GM20000 (cell line): ENCODE results near the gene LPP.
"Not testable (repeated sequence)": the region's sequence is repeated elsewhere in the genome, so short reads cannot be mapped to it uniquely, and the experiment has no call there.

Source experiments
- DNase-seq: peaks from one replicate; pipeline ENCODE4 v3.0.0; 2012; ENCODE audit warnings: low spot score
- TF ChIP-seq, protein P1 (sequence below): IDR thresholded peaks from 2 replicates; pipeline ENCODE4 v1.5.1; 2012; ENCODE audit warnings: mild to moderate bottlenecking, control low read depth; ENCODE audit errors: extremely low read depth, missing control alignments

Gene LPP

DNA sequence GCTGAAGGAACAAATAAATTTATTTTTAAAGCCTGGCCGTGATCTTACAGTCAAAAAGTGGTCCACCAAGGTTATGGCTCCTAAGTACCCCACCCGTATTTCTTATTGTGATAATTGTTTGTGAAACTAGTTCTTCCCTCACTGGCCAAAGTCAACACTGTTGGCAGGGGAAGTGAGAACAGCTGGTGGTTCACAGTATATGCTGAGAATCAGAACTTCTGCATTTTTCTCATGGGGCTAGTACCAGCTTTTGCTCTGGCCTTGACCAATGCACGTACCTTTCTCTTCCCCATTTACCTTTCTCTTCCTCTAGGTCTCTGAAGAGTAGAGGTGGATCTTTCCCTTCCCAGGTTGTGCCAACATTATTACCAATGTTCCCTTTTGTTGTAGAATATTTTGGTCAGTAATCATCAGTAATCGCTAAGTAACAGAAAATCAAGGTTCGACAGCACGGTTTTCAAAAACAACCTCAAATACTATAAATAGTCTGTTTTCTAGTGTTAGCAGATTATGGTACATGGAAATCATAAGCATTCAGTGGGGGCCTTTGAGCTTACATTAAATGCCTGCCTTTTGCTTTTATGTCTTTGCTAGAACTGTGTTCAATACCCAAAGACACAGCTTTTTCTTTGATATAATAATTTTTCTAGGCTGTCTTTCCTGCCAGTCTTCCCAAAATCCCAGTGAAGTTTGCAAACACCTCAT is 268.0 kb downstream of the LPP start:
- peak; percentile 25 for DNase-seq
- TF ChIP-seq, protein P1, sequence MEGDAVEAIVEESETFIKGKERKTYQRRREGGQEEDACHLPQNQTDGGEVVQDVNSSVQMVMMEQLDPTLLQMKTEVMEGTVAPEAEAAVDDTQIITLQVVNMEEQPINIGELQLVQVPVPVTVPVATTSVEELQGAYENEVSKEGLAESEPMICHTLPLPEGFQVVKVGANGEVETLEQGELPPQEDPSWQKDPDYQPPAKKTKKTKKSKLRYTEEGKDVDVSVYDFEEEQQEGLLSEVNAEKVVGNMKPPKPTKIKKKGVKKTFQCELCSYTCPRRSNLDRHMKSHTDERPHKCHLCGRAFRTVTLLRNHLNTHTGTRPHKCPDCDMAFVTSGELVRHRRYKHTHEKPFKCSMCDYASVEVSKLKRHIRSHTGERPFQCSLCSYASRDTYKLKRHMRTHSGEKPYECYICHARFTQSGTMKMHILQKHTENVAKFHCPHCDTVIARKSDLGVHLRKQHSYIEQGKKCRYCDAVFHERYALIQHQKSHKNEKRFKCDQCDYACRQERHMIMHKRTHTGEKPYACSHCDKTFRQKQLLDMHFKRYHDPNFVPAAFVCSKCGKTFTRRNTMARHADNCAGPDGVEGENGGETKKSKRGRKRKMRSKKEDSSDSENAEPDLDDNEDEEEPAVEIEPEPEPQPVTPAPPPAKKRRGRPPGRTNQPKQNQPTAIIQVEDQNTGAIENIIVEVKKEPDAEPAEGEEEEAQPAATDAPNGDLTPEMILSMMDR: no peak

DNA sequence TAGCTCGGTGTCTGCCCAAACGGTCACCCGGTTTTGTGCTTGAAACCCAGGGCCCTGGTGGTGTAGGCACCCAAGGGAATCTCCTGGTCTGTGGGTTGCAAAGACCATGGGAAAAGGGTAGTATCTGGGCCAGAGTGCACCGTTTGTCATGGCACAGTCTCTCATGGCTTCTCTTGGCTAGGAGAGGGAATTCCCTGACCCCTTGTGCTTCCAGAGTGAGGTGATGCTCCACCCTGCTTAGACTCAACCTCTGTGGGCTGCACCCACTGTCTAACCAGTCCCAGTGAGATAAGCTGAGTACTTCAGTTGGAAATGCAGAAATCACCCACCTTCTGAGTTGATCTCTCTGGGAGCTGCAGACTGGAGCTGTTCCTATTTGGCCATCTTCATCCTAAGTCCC is 274.0 kb downstream of the LPP start:
- not testable (repeated sequence) for DNase-seq

DNA sequence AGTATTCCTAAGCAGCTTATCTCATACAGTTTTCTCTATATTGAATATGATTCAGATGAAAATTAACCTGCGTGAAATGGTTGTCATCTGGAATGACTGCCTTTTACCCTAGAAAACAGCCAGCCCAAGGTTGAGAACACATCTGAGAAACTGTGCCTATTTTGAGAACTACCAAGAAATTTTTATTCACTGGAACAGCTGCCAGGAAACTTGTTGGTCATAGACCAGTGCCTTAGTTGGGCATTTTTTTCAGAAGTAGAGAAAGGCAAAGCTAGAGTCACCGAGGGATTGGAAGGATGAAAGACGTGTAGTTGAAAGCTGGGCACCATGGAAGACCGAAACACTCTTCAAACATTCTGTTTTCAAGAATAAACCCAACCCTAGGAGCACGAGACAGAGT is 277.1 kb downstream of the LPP start:
- TF ChIP-seq, protein P1: no peak
- no peak for DNase-seq

DNA sequence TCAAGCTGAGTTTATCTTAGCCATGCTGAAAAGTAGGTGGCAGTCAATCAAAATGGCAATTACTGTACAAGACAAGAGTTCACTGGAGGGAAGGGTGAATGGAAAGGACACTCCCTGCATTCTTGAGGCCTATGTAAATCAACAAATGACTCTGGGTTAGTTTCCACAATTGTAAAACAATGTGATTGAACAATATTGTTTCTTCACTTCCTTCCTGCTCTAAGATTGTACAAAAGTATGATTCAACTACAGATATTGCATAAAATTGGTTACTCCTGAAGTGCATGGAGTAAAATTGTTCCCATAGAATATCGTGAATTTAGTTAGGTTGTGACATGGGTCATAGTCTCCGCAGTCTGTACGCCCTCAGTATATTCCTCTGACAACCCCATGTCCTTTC is 277.6 kb downstream of the LPP start:
- DNase-seq: no peak

DNA sequence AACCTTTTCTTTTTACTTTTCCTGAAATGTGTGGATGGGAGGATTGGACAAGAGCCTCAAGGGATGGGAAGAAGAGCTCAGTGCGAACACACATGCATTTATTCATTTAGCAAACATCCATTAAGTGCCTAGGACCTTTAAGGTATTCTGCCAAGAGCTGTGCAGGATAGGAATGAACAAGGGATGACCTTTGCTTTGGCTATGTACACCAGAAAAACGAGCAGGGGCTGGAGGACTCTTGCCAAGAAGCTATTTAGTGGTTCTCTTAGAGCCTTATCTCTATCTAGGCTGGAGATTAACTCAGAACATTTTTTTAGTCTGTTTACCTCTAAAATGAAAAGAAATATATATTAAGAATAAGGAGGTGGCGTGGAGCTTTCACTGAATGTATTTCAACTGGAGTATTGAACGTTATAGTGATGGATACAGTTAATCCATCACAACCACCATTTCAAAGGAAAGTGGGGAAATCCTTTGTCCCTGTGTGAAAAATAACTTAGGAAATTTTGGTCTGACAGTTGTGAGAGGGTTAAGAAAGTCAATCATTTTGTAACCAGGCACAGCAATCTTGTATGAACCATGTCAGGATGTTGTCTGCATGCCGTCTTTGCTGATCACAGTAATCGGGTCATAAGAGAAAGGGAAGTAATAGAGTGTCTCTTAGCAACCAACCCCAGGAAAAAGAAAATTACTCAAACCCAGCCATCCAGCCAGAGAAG is 279.0 kb downstream of the LPP start:
- DNase-seq: no peak
- TF ChIP-seq, protein P1: no peak

More for the DNA sequence above, 277.6 kb downstream of the LPP start:
- TF ChIP-seq, protein P1: no peak

DNA sequence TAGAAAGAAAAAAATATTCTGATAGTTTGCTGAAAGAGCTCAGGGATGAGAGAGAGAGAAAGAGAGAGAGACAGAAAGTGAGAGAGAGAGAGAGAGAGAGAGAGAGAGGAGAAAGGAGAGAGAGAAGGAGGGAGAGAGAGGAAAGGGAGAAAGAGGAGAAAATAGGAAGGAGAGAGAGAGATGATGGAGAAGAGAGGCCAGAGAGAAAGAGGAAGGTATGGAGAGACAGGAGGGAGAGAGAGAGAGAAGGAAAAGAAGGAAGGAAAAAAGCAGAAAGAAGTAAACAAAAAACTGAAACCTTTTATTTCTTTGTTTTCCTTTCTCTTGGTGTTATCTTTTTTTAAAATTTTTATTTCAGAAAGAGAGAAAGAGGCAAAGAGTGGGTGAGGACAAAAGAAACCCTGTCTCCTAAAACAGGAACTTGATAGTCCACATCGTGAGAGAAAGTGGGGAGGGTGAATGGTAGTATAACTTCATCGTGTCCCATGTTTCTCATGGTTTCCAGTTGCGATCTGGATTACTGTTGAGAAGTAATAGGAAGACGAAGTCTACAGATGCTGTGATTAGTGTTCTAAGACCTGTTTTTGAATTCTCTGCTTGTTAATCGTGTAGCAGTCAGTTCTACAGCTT is 279.7 kb downstream of the LPP start:
- TF ChIP-seq, protein P1: no peak
- DNase-seq: no peak

DNA sequence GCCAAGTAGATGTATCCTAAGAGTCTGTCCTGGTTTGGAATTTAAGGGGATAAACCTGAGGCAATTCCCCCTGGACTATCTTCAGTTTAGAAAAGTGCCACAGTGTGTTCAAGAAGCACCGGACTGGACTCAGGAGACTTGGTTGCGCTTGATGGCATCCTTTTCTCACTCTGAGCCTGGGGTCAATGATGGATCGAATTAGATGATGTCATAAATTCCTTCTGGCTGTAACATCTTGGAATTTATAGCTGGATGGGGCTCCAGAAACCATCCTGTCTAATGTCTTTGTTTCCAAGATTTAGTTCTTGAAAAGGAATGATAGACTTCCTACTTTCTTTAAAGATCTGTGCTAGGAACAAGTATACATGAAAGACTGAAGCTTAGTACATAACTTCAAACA is 280.6 kb downstream of the LPP start:
- TF ChIP-seq, protein P1: no peak
- no peak for DNase-seq

DNA sequence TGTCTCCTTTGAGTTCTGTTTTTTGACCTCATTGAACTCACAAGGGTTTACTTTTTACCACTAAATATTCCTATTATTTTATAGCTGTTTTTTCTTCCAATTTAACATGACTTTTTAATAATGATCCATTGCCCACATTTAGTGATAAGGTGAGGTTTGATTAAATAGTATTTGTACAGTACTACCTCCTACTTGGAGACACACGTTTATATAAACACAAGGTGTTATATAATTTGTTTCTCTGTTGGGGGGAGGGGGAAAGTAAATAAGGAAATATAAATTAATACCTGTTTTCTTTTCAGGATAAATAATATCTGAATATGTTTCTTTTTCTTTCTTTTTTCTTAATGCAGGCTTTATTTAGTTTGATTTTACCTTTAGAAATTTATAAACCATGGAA is 281.3 kb downstream of the LPP start:
- no peak for DNase-seq
- TF ChIP-seq, protein P1: no peak
